Activated naive CD4-positive, alpha-beta T cell treated with anti-CD3 and anti-CD28 coated beads, Interleukin-2, amount 10 ng/mL, durations not matched to agents 7 days and 5 days (primary cell): ENCODE results near the gene MGAT3.
A peak's percentile ranks its signal among the peaks of the same experiment; 100 is the strongest.

Experiments used
- CTCF ChIA-PET: fragments of 350-600 bp; sonication (Branson Sonifier 250); formaldehyde crosslinking; loops from one replicate; lab custom pipeline; 2021; ENCODE audit warnings: antibody characterized with exemption; lab: Charles Lee
- DNase-seq: peaks from one replicate; pipeline ENCODE4 v3.0.0-alpha.2; 2020
- H3K27ac Mint-ChIP-seq: one replicate; pipeline ENCODE4 v1.8.0; 2021; ENCODE audit warnings: mild to moderate bottlenecking, moderate library complexity, mixed read lengths
- H3K27me3 Mint-ChIP-seq: one replicate; pipeline ENCODE4 v1.8.0; 2021; ENCODE audit warnings: mild to moderate bottlenecking, mixed read lengths
- H3K36me3 Mint-ChIP-seq: one replicate; pipeline ENCODE4 v1.8.0; 2021; ENCODE audit warnings: mixed read lengths
- H3K4me1 Mint-ChIP-seq: one replicate; pipeline ENCODE4 v1.8.0; 2021; ENCODE audit warnings: mixed read lengths
- H3K4me3 Mint-ChIP-seq: one replicate; pipeline ENCODE4 v1.8.0; 2021; ENCODE audit warnings: mild to moderate bottlenecking, moderate library complexity, mixed read lengths
- H3K9me3 Mint-ChIP-seq: one replicate; pipeline ENCODE4 v1.8.0; 2021; ENCODE audit warnings: mixed read lengths

The MGAT3 gene

DNA sequence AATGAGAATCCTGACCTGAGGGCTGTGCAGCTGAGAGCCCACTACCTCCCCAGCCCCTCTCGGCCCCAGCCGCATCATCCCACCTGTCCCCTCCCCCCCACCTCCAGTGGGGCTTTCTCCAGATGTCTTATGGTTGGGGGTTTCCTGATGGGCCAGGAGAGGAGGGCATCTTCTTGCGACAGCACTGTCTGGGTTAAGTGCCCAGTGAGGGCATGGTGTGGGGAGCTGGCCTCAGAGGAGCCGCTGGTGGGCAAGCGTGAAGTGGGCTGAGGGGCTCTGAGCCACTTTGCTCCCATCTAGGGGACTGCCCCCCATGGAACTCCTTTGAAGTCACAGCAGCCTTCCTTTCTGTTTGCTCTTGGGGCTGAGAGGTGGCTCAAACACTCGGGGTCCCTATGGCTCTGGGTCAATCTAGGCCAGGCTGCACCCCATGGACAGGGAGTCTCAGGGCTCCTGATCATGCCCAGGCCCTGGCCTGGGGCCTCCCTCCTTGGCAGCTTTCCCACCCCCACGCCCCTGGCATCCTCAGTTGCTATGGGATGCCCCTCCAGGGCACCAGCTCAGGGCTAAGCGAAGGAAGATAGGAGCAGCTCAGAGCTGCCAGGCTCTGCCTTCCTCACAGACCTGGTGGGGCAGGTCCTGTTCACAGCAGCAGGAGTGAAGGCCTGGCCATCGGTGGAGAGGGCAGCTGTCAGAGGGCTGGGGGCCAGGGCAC is 34.3 kb downstream of the MGAT3 start:
- Mint-ChIP-seq H3K4me3 (no peak overlapping the region), H3K36me3 (peaks cover 6% of the 10 kb centered on the region), H3K4me1 (peaks cover 24% of the 10 kb centered on the region), H3K27ac (no peak overlapping the region), H3K9me3 (no peaks in the 10 kb centered on the region), H3K27me3 (peaks cover 4% of the 10 kb centered on the region)
- no peak for DNase-seq
- CTCF ChIA-PET = interaction anchor here (0.6 to 10.6 kb wide), 5 partner anchors 23 to 92 kb away, joined by 3 to 216 read pairs (median 4); partner anchors contain the start of genes RPS19BP1 and TAB1

DNA sequence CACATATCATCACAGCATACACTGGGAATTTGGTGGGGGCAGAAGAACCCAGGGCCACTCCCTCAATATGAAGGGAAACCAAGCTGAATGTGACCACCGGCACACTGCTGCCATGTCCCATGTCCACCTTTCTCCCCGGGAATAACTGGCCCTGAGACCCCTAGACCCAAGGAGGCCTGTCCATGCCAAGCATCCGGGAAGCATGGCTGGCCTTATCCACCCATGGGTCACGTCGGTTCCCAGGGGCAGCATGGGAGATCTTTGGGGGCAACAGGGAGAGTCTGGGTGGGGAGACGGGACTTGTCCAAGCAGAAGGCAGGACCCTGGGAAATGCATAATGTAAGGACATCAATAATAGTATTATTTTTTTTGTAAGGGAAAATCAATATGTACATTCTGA is 34.9 kb downstream of the MGAT3 start:
- CTCF ChIA-PET = interaction anchor here (2.6 to 10.6 kb wide), 2 partner anchors 23 to 38 kb away, joined by 9 to 216 read pairs; partner anchors contain the start of gene RPS19BP1
- Mint-ChIP-seq H3K9me3 (no peaks in the 10 kb centered on the region), H3K4me1 (peaks cover 28% of the 10 kb centered on the region), H3K27me3 (peaks cover 7% of the 10 kb centered on the region), H3K4me3 (no peak overlapping the region), H3K27ac (no peak overlapping the region), H3K36me3 (peaks cover 6% of the 10 kb centered on the region)
- DNase-seq = no peak

DNA sequence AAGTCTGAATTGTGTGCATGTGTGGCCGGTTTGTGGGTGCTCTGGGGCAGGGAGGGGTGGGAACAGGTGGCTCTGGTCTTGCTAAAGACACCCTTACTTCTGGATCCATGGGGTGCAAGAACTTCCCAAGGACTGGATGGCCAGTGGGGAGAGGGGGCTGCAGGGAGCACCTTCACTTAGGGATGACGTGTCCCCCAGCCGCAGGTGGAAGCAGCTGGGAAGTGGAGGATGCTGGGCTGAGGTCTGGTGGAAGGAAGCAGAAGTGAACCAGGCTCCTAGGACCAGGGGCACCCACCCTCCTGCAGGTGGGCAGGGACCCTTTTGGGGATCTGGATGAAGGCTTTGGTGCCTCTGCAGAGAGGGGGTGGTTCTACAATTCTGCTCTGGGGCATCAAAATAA is 35.4 kb downstream of the MGAT3 start:
- DNase-seq = no peak
- no peaks in the 10 kb centered on the region for H3K9me3 Mint-ChIP-seq
- peaks cover 28% of the 10 kb centered on the region for H3K4me1 Mint-ChIP-seq
- peaks cover 4% of the 10 kb centered on the region for H3K36me3 Mint-ChIP-seq
- H3K27me3 Mint-ChIP-seq = peaks cover 8% of the 10 kb centered on the region
- H3K27ac Mint-ChIP-seq = no peak overlapping the region
- no peak overlapping the region for H3K4me3 Mint-ChIP-seq
- CTCF ChIA-PET = interaction anchor here (1.1 to 10.6 kb wide), 3 partner anchors 10 to 37 kb away, joined by 3 to 216 read pairs (median 15); partner anchors contain the start of genes MIEF1 and RPS19BP1

DNA sequence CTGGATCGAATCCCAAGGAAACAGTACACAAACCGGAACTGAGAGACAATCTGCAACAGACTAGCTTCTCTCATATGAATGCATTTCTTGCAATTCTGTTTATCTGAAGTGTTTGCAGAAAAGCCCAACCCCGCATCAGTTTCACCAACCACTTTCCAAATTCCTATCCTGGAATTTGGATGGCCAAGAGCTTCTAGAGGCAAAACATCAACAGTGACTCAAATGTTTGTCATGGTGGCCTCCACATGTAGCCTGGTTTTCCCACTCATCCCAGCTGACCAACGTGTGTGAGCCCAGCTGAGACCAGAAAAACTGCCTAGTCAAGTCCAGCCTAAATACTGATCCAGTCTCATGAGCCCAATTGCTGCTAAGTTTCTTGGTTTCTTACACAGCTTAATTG is 36.9 kb downstream of the MGAT3 start:
- CTCF ChIA-PET = interaction anchor here (0.6 to 10.6 kb wide), 23 partner anchors 8 to 727 kb away, joined by 3 to 216 read pairs (median 6); partner anchors contain the start of genes ATF4, MIEF1, RPS19BP1 and TAB1
- no peak for DNase-seq
- no peak overlapping the region for H3K27ac Mint-ChIP-seq

DNA sequence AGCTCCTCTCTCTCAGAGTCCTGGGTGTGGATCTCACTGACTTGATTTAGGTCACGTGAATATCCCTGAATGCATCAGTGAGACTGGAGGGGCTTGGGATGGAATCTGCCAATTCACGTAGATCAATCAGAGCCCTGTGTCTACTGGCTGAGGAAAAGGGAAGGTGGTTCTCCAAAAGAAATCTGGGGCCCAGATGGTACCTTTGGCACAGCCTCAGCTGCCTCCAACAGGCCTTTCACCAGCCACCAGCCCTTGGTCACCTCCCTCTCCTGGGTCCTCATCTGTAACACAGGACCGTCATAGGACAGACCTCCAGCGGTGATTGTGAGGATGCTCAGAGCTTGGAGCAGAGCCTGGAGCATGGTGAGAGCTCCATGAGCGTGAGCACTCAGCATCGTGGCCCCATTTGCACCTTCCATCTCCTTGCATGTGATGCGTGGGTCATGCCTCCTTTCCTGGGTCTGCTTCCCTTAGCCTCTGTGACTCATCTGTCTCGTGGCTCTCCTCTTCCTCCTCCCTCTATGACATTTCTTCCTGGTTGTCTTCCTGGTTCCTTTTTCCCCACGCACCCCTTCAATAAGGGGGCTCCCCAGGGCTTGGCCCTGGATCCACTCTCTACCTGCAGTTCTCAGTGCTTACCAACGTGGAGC is 37.8 kb downstream of the MGAT3 start:
- no peak overlapping the region for H3K4me3 Mint-ChIP-seq
- no peaks in the 10 kb centered on the region for H3K36me3 Mint-ChIP-seq
- no peak overlapping the region for H3K27ac Mint-ChIP-seq
- CTCF ChIA-PET = interaction anchor here (0.6 to 10.6 kb wide), 18 partner anchors 8 to 542 kb away, joined by 3 to 216 read pairs (median 7); partner anchors contain the start of genes ATF4, MIEF1, RPS19BP1 and TAB1
- no peaks in the 10 kb centered on the region for H3K9me3 Mint-ChIP-seq
- DNase-seq = no peak
- H3K4me1 Mint-ChIP-seq = peaks cover 30% of the 10 kb centered on the region
- H3K27me3 Mint-ChIP-seq = peaks cover 29% of the 10 kb centered on the region

More for the DNA sequence above, 36.9 kb downstream of the MGAT3 start:
- Mint-ChIP-seq H3K36me3 (peaks cover 4% of the 10 kb centered on the region), H3K9me3 (no peaks in the 10 kb centered on the region), H3K4me3 (no peak overlapping the region), H3K27me3 (peaks cover 20% of the 10 kb centered on the region), H3K4me1 (peaks cover 32% of the 10 kb centered on the region)

DNA sequence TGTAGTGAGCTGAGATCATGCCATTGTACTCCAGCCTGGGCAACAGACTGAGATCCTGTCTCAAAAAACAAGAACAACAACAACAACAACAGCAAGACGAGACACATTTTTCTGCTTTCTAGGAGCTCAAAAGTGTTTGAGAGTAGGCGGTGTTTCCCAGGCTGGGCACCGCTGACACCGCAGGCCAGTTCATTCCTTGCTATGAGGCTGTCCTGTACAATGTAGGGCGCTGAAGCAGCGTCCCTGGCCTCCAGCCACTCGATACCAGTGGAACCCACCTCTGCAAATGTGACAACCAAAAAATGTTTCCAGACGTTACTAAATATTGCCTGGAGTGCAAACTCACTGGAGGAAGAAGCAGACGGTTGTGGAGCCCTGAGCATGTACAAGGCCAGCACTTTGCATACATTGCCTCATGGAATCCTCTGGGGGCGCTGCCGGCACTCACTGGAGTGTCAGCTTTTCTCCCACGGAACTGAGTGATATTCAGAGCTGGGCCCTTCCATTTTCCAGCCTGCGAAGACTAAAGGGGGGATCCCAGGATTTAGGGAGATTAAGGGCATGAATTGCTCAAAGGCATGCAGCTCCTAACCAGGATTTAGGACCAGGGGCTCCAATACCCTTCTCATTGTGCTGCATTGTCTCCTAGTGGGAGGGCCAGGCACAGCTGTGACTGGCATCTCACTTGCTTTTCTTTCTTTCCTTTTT is 39.5 kb downstream of the MGAT3 start:
- Mint-ChIP-seq H3K36me3 (no peaks in the 10 kb centered on the region), H3K27me3 (peaks cover 25% of the 10 kb centered on the region), H3K9me3 (no peaks in the 10 kb centered on the region), H3K4me1 (peaks cover 22% of the 10 kb centered on the region), H3K27ac (no peak overlapping the region), H3K4me3 (no peak overlapping the region)
- CTCF ChIA-PET = interaction anchor here (0.6 to 10.6 kb wide), 23 partner anchors 8 to 540 kb away, joined by 3 to 216 read pairs (median 4); partner anchors contain the start of genes ATF4 and RPS19BP1
- DNase-seq = peak; percentile 73

DNA sequence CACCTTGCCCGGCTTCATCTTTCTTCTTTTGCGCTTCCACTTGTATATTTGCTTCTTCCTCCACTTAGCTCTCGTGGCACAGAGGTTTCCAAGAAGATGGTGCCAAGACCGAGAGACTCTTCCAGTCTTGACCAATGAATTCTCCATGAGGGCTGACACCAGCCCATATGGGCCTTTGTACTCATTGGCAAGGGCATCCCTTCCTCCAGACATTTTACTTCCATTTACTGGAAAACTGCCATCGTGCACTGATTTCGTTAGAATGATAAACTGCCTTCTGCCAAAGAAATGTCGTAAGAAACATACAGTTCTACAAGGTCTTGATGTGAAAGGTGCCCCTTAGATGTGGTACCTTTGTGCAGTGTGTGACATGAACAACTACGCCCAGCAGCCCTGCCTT is 40.6 kb downstream of the MGAT3 start:
- Mint-ChIP-seq H3K27me3 (peaks cover 25% of the 10 kb centered on the region), H3K4me1 (peaks cover 31% of the 10 kb centered on the region), H3K36me3 (peaks cover 2% of the 10 kb centered on the region), H3K9me3 (no peaks in the 10 kb centered on the region), H3K27ac (no peak overlapping the region), H3K4me3 (no peak overlapping the region)
- CTCF ChIA-PET = interaction anchor here (0.6 to 10.6 kb wide), 8 partner anchors 16 to 1544 kb away, joined by 3 to 216 read pairs (median 6); partner anchors contain the start of genes ATF4, C22orf23, POLR2F and RPS19BP1
- DNase-seq = no peak

DNA sequence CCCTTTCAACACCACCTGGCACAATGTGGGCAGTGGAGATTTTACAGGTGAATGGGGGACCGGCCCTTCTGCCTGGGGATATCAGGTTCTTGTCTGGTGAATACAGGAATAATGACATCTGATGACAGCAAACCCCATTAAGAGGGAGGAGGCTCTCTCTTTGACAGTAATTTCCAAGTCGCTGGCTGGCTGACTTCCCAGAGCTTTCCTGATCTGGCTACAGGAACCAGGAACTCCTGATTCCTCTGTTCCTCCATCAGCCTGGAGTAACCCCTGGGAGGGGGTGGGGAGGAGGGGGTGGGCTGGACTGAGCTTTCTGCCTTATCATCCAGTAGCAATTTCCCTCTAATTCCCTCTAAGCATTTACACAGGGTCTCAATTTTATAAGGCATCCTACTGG is 41.6 kb downstream of the MGAT3 start:
- Mint-ChIP-seq H3K27ac (no peak overlapping the region), H3K4me3 (no peak overlapping the region), H3K36me3 (peaks cover 2% of the 10 kb centered on the region), H3K9me3 (no peaks in the 10 kb centered on the region), H3K4me1 (peaks cover 35% of the 10 kb centered on the region), H3K27me3 (peaks cover 25% of the 10 kb centered on the region)
- no peak for DNase-seq
- CTCF ChIA-PET = interaction anchor here (1.4 to 10.6 kb wide), 4 partner anchors 15 to 99 kb away, joined by 4 to 216 read pairs (median 80); partner anchors contain the start of genes RPS19BP1 and TAB1

DNA sequence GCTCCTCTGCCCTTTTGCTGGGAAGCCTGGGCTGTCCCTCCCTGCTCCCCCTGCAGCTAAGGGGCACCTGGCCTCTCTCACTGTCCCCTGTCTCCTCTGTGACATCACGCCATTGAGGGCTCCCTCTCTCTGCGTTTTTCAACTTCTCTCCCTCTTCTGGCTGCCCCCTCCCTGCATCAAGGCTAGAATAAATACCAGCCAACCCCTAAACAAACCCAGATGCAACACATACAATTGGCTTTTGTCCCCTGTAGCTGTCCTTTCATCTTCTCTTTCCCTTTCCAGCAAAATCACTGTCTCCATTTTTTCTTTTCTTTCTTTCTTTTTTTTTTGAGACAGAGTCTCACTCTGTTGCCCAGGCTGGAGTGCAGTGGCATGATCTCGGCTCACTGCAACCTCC is 42.0 kb downstream of the MGAT3 start:
- H3K4me1 Mint-ChIP-seq = peaks cover 37% of the 10 kb centered on the region
- H3K4me3 Mint-ChIP-seq = no peak overlapping the region
- CTCF ChIA-PET = interaction anchor here (1.4 to 10.6 kb wide), 4 partner anchors 15 to 99 kb away, joined by 4 to 216 read pairs (median 80); partner anchors contain the start of genes RPS19BP1 and TAB1
- DNase-seq = no peak
- peaks cover 25% of the 10 kb centered on the region for H3K27me3 Mint-ChIP-seq
- no peak overlapping the region for H3K27ac Mint-ChIP-seq
- no peaks in the 10 kb centered on the region for H3K9me3 Mint-ChIP-seq
- peaks cover 5% of the 10 kb centered on the region for H3K36me3 Mint-ChIP-seq

DNA sequence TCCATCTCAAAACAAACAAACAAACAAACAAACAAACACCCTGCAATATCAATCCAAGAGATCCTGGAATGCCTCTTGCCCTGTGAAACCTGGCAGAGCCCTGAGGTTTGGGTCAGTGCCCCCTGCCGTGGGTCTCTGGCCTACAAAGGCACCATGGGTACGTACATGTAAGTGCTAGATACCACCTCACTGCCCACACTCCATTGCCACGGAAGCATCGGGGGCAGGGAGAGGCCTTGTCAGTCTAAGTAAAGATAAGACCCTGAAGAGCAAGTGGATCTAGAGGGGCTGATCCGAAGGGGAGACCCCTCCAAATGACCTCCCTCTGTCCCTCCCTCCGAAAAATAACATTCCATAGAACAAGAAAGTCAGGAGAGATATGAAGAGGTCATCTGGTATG is 43.3 kb downstream of the MGAT3 start:
- Mint-ChIP-seq H3K27ac (no peak overlapping the region), H3K4me3 (no peak overlapping the region)
- CTCF ChIA-PET = no interaction called here

DNA sequence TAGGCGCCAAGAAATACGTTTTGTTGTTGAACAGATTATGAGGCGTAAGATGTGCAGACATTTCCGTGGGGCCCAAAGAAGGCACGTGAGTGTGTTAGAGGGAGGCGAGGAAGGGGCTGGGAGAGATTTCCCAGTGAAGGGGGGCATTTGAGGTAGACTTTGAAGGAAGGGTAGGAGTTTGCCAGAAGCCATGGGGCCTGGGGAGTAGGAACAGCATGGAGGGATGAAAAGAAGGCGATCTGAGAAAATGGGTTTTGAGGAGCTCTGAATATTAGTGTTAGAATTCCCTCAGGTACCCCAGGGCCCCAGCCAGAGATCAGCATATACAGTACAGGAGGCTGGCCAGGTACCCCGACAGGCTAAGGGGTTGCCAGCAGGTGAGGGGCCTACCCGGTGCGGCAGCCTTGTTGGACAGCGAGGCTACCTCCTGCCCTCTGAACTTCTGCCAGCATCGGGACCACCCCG is 44.9 kb downstream of the MGAT3 start:
- Mint-ChIP-seq H3K27ac (peak overlapping the region; percentile 88), H3K4me1 (peaks cover 42% of the 10 kb centered on the region), H3K9me3 (no peaks in the 10 kb centered on the region), H3K4me3 (peak overlapping the region; percentile 93), H3K27me3 (peaks cover 22% of the 10 kb centered on the region), H3K36me3 (peaks cover 27% of the 10 kb centered on the region)
- CTCF ChIA-PET = interaction anchor here (0.9 to 3.4 kb wide), 7 partner anchors 8 to 102 kb away, joined by 3 to 17 read pairs (median 9); partner anchors contain the start of genes ATF4 and TAB1
- DNase-seq = no peak

More for the DNA sequence above, 43.3 kb downstream of the MGAT3 start:
- H3K4me1 Mint-ChIP-seq = peaks cover 41% of the 10 kb centered on the region
- no peak for DNase-seq
- H3K27me3 Mint-ChIP-seq = peaks cover 25% of the 10 kb centered on the region
- H3K9me3 Mint-ChIP-seq = no peaks in the 10 kb centered on the region
- H3K36me3 Mint-ChIP-seq = peaks cover 12% of the 10 kb centered on the region

DNA sequence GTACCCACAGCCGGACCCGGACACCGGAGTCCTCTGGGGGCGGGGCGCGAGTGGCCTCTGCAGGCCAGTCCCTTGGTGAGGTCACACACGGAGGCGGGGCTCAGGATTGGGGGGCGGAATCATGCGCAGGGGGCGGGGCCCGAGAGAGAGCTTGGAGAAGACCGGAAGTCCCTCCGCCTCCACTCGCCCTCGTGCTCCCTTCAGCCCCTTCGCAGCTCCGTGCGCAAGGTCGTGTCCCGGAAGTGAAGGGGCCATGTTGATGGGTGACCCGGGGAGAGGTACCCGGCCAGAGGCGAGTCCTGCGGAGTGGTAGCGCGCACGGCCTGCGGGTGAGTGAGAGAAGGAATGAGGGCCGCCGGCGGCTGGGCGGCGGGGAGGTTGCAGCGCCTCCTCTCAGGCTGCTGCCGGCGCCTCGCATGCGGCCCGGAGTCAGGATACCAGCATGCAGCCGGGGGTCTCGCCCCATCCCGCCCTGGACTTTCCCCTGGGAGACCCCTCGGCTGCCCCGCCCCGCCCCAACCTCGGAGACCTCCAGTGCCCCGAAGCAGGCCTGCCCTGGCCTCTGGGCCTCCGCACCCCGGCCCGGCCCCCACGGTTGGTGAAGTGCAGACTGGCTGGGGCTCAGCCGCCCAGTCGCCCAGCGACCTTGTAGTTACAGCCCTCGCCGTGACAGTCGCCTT is 45.4 kb downstream of the MGAT3 start, which contains the start of gene MIEF1:
TSS of gene MIEF1 (plus strand) at position 182 of the 680 bp plus-strand sequence. CDS start 9,005 bp downstream, outside the sequence.
- no peaks in the 10 kb centered on the region for H3K9me3 Mint-ChIP-seq
- peaks cover 43% of the 10 kb centered on the region for H3K4me1 Mint-ChIP-seq
- DNase-seq = peak; percentile 94
- CTCF ChIA-PET = interaction anchor here (0.9 to 3.4 kb wide), 7 partner anchors 9 to 102 kb away, joined by 3 to 17 read pairs (median 9); partner anchors contain the start of genes ATF4 and TAB1
- H3K27ac Mint-ChIP-seq = peak within 1 kb of the TSS; percentile 88
- H3K4me3 Mint-ChIP-seq = peak within 1 kb of the TSS; percentile 93
- peaks cover 21% of the 10 kb centered on the region for H3K27me3 Mint-ChIP-seq
- peaks cover 29% of the 10 kb centered on the region for H3K36me3 Mint-ChIP-seq
